Left lung (tissue), 10 donors: ENCODE results near the gene HBQ1. TPM values are rescaled to one million over a fixed set of nuclear protein-coding genes. Genes with fewer than 3 reads are reported as not detected.
"Not testable (repeated sequence)": the region's sequence is repeated elsewhere in the genome, so short reads cannot be mapped to it uniquely, and the experiment has no call there.

Source experiments
- ATAC-seq: fragments of 200-7000 bp; cut with Tn5 transposase; one replicate; pipeline ENCODE4 v1.9.1; 2020; ENCODE audit warnings: moderate library complexity
- DNase-seq, 4 donors: peaks; one replicate each; pipeline ENCODE4 v3.0.0-alpha.2; 2013 to 2020
- H3K27ac ChIP-seq, 2 donors: fragments of 200-600 bp; sonication (generic) in 1 of 2; one replicate each; pipeline versions ENCODE4 v1.5.0 to v1.8.0; 2020 to 2021
- H3K27me3 ChIP-seq, 2 donors: fragments of 200-600 bp; sonication (generic) in 1 of 2; one replicate each; pipeline versions ENCODE4 v1.5.0 to v1.8.0; 2020 to 2021
- H3K36me3 ChIP-seq, 2 donors: fragments of 200-600 bp; sonication (generic) in 1 of 2; one replicate each; pipeline versions ENCODE4 v1.5.0 to v1.8.0; 2020 to 2021
- H3K4me1 ChIP-seq, 2 donors: fragments of 200-600 bp; one replicate each; pipeline ENCODE4 v1.8.0; 2021
- H3K4me3 ChIP-seq, 2 donors: fragments of 200-600 bp; sonication (generic) in 1 of 2; one replicate each; pipeline versions ENCODE4 v1.5.0 to v1.8.0; 2020 to 2021; ENCODE audit warnings: mild to moderate bottlenecking in 1 of 2
- H3K9me3 ChIP-seq, 2 donors: fragments of 200-600 bp; sonication (generic) in 1 of 2; one replicate each; pipeline versions ENCODE4 v1.5.0 to v1.8.0; 2020 to 2021
- intact Hi-C, 2 donors: fragments of 100-400 bp; cut with DNase I; formaldehyde crosslinking; loops; one replicate each; pipeline versions ENCODE4 v1.11.2 to v1.14.2; 2022
- polyA plus RNA-seq, 6 donors: library from polyadenylated mRNA; unstranded; fragments of 120-200 nt; gene quantifications; one replicate each; pipeline ENCODE4 v1.2.1, GENCODE V29; 2013; ENCODE audit not compliant: insufficient read length in 6 of 6
- total RNA-seq, 2 donors: library from RNA; stranded (reverse); fragmentation: NEBNext Ultra II Directional; extraction: Animal tissue kit (Norgen Biotek cat#: 25700); gene quantifications; one replicate each; pipeline ENCODE4 v1.2.1, GENCODE V29; 2021
- TF ChIP-seq, protein P1 (sequence below), 2 donors: fragments of 200-600 bp; sonication (generic) in 1 of 2; IDR thresholded peaks; one replicate each; pipeline versions ENCODE4 v1.5.0 to v1.8.0; 2021; ENCODE audit warnings: antibody characterized with exemption in 2 of 2
- donor health status: DM: no; HTN: yes; CAD: no.
- donor health status: DM: no; HTN: no; CAD: no.

Gene HBQ1
- total and polyA plus RNA-seq, 8 donors: 0.42 to 1.8 (median 1.1) TPM; not detected in 2

DNA sequence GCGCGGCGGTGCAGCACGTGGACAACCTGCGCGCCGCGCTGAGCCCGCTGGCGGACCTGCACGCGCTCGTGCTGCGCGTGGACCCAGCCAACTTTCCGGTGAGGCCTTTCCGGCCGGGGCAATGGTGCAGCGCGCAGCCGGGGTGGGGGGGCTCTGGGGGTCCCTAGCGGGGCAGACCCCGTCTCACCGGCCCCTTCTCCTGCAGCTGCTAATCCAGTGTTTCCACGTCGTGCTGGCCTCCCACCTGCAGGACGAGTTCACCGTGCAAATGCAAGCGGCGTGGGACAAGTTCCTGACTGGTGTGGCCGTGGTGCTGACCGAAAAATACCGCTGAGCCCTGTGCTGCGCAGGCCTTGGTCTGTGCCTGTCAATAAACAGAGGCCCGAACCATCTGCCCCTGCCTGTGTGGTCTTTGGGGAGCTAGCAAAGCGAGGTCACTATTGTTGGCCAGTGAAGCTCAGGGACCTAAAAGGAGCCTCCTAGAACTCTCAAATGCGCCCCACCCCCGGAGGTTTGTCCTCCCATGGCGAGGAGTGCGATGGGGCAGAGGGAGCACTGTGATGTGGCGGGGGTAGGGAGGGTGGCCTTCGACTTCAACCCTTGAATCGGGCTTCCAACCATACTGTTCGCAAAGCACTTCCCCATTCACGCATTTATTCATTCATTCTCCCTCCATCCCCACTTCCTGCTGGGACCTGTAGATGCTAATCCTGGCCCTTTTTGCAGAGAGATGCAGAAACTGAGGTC is 13.7 kb upstream of the HBQ1 start:
- TF ChIP-seq, protein P1, sequence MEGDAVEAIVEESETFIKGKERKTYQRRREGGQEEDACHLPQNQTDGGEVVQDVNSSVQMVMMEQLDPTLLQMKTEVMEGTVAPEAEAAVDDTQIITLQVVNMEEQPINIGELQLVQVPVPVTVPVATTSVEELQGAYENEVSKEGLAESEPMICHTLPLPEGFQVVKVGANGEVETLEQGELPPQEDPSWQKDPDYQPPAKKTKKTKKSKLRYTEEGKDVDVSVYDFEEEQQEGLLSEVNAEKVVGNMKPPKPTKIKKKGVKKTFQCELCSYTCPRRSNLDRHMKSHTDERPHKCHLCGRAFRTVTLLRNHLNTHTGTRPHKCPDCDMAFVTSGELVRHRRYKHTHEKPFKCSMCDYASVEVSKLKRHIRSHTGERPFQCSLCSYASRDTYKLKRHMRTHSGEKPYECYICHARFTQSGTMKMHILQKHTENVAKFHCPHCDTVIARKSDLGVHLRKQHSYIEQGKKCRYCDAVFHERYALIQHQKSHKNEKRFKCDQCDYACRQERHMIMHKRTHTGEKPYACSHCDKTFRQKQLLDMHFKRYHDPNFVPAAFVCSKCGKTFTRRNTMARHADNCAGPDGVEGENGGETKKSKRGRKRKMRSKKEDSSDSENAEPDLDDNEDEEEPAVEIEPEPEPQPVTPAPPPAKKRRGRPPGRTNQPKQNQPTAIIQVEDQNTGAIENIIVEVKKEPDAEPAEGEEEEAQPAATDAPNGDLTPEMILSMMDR (IDR thresholded peaks at IDR 0.05): no peak
- ATAC-seq (no peak), DNase-seq (no peak)
- Histone ChIP-seq H3K36me3 (no peaks in the 10 kb centered on the region), H3K4me1 (peaks cover 10 to 21% of the 10 kb centered on the region in 2 donors), H3K4me3 (no peak overlapping the region), H3K27ac (no peak overlapping the region), H3K9me3 (no peaks in the 10 kb centered on the region), H3K27me3 (peaks cover 47 to 82% of the 10 kb centered on the region in 2 donors)
- intact Hi-C loops: no loop called here

DNA sequence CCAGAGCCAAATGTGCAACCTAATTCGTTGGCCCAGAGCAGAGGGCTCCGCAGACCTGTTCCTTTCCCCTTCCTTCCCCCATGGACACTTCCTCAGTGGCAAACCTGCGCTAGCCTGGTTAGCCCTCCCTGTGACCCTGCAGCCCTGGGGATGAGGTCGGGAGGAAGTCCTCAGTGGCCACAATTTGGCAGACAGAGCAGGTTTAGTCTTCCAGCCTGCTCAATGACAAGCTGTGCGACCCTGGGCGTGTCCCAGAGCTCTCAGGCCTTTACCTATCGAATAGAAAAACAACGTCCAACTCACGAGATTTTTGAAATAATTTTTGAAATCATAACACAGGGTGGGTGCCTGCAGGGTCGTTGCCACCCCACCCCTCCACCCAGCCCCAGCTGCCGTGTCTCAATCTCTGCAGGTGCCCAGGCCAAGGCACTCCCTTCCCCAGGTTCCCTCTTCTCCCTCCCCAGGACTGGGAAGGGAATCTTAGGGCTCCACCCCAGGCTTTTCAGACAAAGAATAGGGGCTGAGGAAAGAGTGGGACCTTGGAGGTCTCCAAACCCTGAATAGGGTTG is 13.1 kb upstream of the HBQ1 start:
- Histone ChIP-seq H3K36me3 (no peaks in the 10 kb centered on the region), H3K9me3 (no peaks in the 10 kb centered on the region), H3K27me3 (peaks cover 50 to 82% of the 10 kb centered on the region in 2 donors), H3K27ac (no peak overlapping the region), H3K4me1 (peaks cover 10 to 21% of the 10 kb centered on the region in 2 donors), H3K4me3 (no peak overlapping the region)
- intact Hi-C loops: no loop called here
- DNase-seq (peak in 1 of 4 donors; percentile 14), ATAC-seq (no peak)
- TF ChIP-seq, protein P1 (IDR thresholded peaks at IDR 0.05): no peak

DNA sequence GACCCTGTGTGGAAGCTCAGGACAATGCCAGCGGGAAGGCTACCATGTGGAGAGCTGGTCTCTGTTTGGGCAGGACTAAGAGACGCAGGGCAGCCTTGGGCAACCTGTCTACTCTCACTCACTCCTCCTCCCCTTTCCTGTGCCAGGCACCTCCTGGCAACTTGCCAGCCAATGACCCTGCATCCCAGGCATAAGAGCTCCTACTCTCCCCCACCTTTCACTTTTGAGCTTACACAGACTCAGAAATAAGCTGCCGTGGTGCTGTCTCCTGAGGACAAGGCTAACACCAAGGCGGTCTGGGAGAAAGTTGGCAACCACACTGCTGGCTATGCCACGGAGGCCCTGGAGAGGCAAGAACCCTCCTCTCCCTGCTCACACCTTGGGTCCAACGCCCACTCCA is 11.8 kb upstream of the HBQ1 start:
- H3K4me3 ChIP-seq: no peak overlapping the region
- no peaks in the 10 kb centered on the region for H3K36me3 ChIP-seq
- H3K27ac ChIP-seq: no peak overlapping the region
- no peak for ATAC-seq
- H3K27me3 ChIP-seq: peaks cover 53 to 79% of the 10 kb centered on the region in 2 donors
- peak in 1 of 4 donors; percentile 34 for DNase-seq
- TF ChIP-seq, protein P1 (IDR thresholded peaks at IDR 0.05): no peak
- no peaks in the 10 kb centered on the region for H3K9me3 ChIP-seq
- peaks cover 10 to 21% of the 10 kb centered on the region in 2 donors for H3K4me1 ChIP-seq
- intact Hi-C loops: no loop called here

DNA sequence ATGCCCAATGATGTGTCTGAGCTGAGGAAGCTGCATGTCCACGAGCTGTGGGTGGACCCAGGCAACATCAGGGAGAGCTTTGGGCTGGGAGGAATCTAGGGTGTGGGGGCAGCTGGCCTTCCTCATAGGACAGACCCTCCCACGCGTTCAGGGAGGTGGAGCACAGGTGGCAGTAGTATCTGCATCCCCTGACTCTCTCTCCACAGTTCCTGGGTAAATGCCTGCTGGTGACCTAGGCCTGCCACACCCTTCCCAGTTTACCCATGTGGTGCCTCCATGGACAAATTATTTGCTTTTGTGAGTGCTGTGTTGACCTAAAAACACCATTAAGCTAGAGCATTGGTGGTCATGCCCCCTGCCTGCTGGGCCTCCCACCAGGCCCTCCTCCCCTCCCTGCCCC is 11.2 kb upstream of the HBQ1 start:
- H3K4me1 ChIP-seq: peaks cover 10 to 21% of the 10 kb centered on the region in 2 donors
- intact Hi-C loops: no loop called here
- no peak overlapping the region for H3K4me3 ChIP-seq
- DNase-seq (peak in 1 of 4 donors; percentile 6), ATAC-seq (no peak)
- TF ChIP-seq, protein P1 (IDR thresholded peaks at IDR 0.05): no peak
- H3K27ac ChIP-seq: no peak overlapping the region
- no peaks in the 10 kb centered on the region for H3K36me3 ChIP-seq
- peaks cover 53 to 83% of the 10 kb centered on the region in 2 donors for H3K27me3 ChIP-seq
- no peaks in the 10 kb centered on the region for H3K9me3 ChIP-seq

DNA sequence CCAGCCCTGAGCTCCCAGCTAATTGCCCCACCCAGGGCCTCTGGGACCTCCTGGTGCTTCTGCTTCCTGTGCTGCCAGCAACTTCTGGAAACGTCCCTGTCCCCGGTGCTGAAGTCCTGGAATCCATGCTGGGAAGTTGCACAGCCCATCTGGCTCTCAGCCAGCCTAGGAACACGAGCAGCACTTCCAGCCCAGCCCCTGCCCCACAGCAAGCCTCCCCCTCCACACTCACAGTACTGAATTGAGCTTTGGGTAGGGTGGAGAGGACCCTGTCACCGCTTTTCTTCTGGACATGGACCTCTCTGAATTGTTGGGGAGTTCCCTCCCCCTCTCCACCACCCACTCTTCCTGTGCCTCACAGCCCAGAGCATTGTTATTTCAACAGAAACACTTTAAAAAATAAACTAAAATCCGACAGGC is 10.2 kb upstream of the HBQ1 start:
- DNase-seq: peak in 1 of 4 donors; percentile 26
- peaks cover 58 to 91% of the 10 kb centered on the region in 2 donors for H3K27me3 ChIP-seq
- intact Hi-C loops, H3K9me3 ChIP-seq, H3K27ac ChIP-seq, H3K36me3 ChIP-seq, H3K4me3 ChIP-seq: not testable (repeated sequence)
- H3K4me1 ChIP-seq: peaks cover 8 to 19% of the 10 kb centered on the region in 2 donors
- ATAC-seq: peak; percentile 72
